ENCODE data around the gene CPN1.

GRCh38 chr10:99995713-99996112 lies 86.0 kb downstream of the CPN1 start:
- no peak for TF ChIP-seq CTCF (conservative IDR thresholded peaks at IDR 0.05; ENCODE audit: low read length)
- no peak for TF ChIP-seq EZH2phosphoT487 (IDR thresholded peaks at IDR 0.05; ENCODE audit: borderline replicate concordance, low read depth, low read length)

Measured in OCI-LY7 (cell line).